Heart right ventricle (tissue), 16 donors: ENCODE results near the gene AEBP1. TPM values are rescaled to one million over a fixed set of nuclear protein-coding genes. Genes with fewer than 3 reads are reported as not detected.

Experiments used
- ATAC-seq, 8 donors: fragments of 200-7000 bp; cut with Tn5 transposase; one replicate each; pipeline ENCODE4 v1.9.1; 2020; ENCODE audit warnings: mild to moderate bottlenecking in 8 of 8, moderate library complexity in 8 of 8, moderate number of reproducible peaks in 1 of 8
- DNase-seq, 2 donors: peaks; one replicate each; pipeline ENCODE4 v3.0.0-alpha.2; 2020
- H3K27ac ChIP-seq, 10 donors: fragments of 200-600 bp; sonication (generic) in 2 of 10; one replicate each; pipeline versions ENCODE4 v1.5.0 to v1.8.0; 2020 to 2022; ENCODE audit warnings: mild to moderate bottlenecking in 3 of 10
- H3K27me3 ChIP-seq, 7 donors: fragments of 200-600 bp; one replicate each; pipeline ENCODE4 v1.8.0; 2021 to 2022; ENCODE audit warnings: mild to moderate bottlenecking in 2 of 7
- H3K36me3 ChIP-seq, 9 donors: fragments of 200-600 bp; sonication (generic) in 1 of 9; one replicate each; pipeline versions ENCODE4 v1.5.0 to v1.8.0; 2020 to 2022; ENCODE audit warnings: mild to moderate bottlenecking in 2 of 9
- H3K4me1 ChIP-seq, 9 donors: fragments of 200-600 bp; sonication (generic) in 1 of 9; one replicate each; pipeline versions ENCODE4 v1.5.0 to v1.8.0; 2020 to 2022; ENCODE audit warnings: mild to moderate bottlenecking in 4 of 9
- H3K4me3 ChIP-seq, 10 donors: fragments of 200-600 bp; sonication (generic) in 2 of 10; one replicate each; pipeline versions ENCODE4 v1.5.0 to v1.8.0; 2020 to 2022; ENCODE audit warnings: mild to moderate bottlenecking in 7 of 10, moderate library complexity in 2 of 10
- H3K9me3 ChIP-seq, 11 donors: fragments of 200-600 bp in 10 of 11; sonication (generic) in 2 of 11; one replicate each; pipeline versions ENCODE4 v1.5.0 to v1.8.0; 2013 to 2022; ENCODE audit warnings: mild to moderate bottlenecking in 2 of 11, control low read depth in 1 of 11, moderate library complexity in 1 of 11
- WGBS, 2 donors: extraction: QIAGEN DNeasy Blood & Tissue Kit; methylation state at CpG; one replicate each; pipeline ENCODE4 v1.1.7; 2013; ENCODE audit warnings: inconsistent platforms in 1 of 2; 5-methylcytosine and 5-hydroxymethylcytosine counted together
- intact Hi-C, 10 donors: fragments of 100-400 bp; cut with DNase I; formaldehyde crosslinking; loops; one replicate each; pipeline versions ENCODE4 v1.11.1 to v1.14.2; 2022
- polyA plus RNA-seq, 2 donors: library from polyadenylated mRNA; stranded (reverse); fragments of 200-250 nt; gene quantifications; one replicate each; pipeline ENCODE4 v1.2.3, GENCODE V29; 2013
- total RNA-seq, 10 donors: library from RNA; stranded (reverse); fragmentation: NEBNext Ultra II Directional in 3 of 10; extraction: Animal tissue kit (Norgen Biotek cat#: 25700) in 3 of 10; gene quantifications; one replicate each; pipeline versions ENCODE4 v1.2.1 to v1.2.4, GENCODE V29; 2021 to 2023
- TF ChIP-seq, protein P1 (sequence below), 9 donors: fragments of 200-600 bp; sonication (generic) in 2 of 9; IDR thresholded peaks; one replicate each; pipeline versions ENCODE4 v1.5.0 to v1.8.0; 2021 to 2022; ENCODE audit warnings: antibody characterized with exemption in 9 of 9, mild to moderate bottlenecking in 5 of 9, moderate library complexity in 1 of 9
- donor health status: Arrhythmogenic right ventricular cardiomyopathy.
- donor health status: ischemic (EF 13 %, LVEDD 7.1; RV severe dilation, severe dysfunction).
- donor health status: healthy with polysubstance abuse.
- donor health status: DM: no; HTN: yes; CAD: no.
- donor health status: DM: no; HTN: no; CAD: no.
- donor health status: ischemic (EF 25% LVEDD 6.9; RV normal size, moderate dysfunction).
- donor health status: ischemic (EF 25% LVEDD 5.7; RV mildly dilated, moderate dysfunction).
- donor health status: healthy.
- donor health status: DM: yes; HTN: yes; CAD: no.
- donor health status: Ischemic cardiomyopathy.
- donor health status: ischemic (EF 35%, LVEDD 5.7; RV mildly dilated, moderate dysfunction).
- donor health status: nonischemic (EF 11% LVEDD 7.7; RV severe dilation, severe dysfunction).
- donor health status: DM: yes; HTN: yes; CAD: no.
- donor health status: PGD.
- donor health status: ischemic (EF 29% LVEDD 5.4; RV normal size, mild dysfunction).
- donor health status: nonischemic (EF 23%, LVEDD 6.1; RV moderate dilation, normal function).

Gene AEBP1
- total and polyA plus RNA-seq, 12 donors: 14.1 to 33.7 (median 21.6) TPM

DNA sequence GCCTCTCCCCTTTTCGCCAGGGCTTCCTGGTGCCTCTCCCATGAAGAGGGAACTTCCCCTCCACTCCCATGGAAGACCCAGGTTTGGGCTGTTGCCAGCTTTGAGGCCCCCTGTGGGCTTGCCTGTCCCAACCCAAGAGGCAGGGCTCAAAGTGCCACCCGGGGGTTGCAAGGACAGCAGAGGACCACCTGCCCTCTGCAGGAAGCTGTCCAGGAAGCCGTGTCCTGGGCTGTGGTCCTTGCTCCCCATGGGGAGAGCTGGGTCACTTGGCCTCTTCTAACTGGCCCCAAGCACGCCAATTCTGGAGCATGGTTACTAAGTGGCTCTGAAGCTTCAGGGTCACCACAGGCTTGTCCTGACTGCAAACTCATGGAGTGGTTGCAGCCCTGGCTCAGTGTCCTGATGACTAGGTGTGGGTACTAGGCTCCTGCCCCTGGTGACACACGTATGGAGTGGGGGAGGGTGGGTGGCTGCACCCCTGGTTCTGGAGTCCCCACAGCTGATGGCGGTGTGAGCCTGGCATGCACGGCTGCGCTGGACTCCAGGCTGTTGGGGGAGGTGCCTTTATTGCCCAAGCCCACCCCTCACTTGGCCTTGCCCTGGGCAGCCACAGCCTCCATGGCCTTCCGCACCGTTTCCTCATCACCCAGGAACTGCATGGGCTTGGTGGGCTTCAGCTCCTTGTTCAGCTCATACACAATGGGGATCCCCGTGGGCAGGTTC is 41.8 kb upstream of the AEBP1 start:
- DNase-seq: no peak
- intact Hi-C loops: no loop called here
- WGBS, 2 donors: 70 to 74% methylated on average over 11 of the region's 11 CpGs
- Histone ChIP-seq H3K27ac (peak overlapping the region in 8 of 10 donors; percentile 37 to 89 (median 74)), H3K4me3 (no peak overlapping the region), H3K36me3 (peaks cover 0 to 55% (median 40%) of the 10 kb centered on the region in 9 donors), H3K27me3 (no peaks in the 10 kb centered on the region), H3K4me1 (peaks cover 17 to 74% (median 48%) of the 10 kb centered on the region in 9 donors), H3K9me3 (no peaks in the 10 kb centered on the region)
- ATAC-seq: peak in 1 of 8 donors; percentile 1
- TF ChIP-seq, protein P1, sequence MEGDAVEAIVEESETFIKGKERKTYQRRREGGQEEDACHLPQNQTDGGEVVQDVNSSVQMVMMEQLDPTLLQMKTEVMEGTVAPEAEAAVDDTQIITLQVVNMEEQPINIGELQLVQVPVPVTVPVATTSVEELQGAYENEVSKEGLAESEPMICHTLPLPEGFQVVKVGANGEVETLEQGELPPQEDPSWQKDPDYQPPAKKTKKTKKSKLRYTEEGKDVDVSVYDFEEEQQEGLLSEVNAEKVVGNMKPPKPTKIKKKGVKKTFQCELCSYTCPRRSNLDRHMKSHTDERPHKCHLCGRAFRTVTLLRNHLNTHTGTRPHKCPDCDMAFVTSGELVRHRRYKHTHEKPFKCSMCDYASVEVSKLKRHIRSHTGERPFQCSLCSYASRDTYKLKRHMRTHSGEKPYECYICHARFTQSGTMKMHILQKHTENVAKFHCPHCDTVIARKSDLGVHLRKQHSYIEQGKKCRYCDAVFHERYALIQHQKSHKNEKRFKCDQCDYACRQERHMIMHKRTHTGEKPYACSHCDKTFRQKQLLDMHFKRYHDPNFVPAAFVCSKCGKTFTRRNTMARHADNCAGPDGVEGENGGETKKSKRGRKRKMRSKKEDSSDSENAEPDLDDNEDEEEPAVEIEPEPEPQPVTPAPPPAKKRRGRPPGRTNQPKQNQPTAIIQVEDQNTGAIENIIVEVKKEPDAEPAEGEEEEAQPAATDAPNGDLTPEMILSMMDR (IDR thresholded peaks at IDR 0.05): no peak

DNA sequence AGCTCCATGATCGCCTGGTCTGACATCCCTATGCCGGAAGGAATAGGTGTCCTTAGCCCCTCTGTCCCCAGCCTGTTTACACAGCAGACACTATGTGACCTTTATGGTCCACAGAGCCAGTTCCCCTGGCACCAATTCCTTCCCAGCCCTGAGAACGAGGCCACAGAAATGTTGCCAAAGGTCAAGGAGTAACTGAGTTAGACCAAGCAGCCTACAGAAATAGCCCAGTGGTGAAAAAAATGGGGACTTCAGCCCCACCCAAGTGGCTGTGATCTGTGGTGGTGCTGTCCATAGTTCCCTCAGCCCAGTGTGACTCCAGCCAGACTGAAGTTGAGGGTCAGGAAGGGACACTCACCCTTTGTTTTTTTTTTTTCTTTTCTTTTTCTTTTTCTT is 41.2 kb upstream of the AEBP1 start:
- Histone ChIP-seq H3K4me3 (peak overlapping the region in 2 of 10 donors; percentile 54 to 59), H3K4me1 (peaks cover 17 to 76% (median 48%) of the 10 kb centered on the region in 9 donors), H3K9me3 (no peaks in the 10 kb centered on the region), H3K36me3 (peaks cover 0 to 50% (median 35%) of the 10 kb centered on the region in 9 donors), H3K27me3 (no peaks in the 10 kb centered on the region), H3K27ac (peak overlapping the region in 9 of 10 donors; percentile 11 to 89 (median 80))
- intact Hi-C loops: no loop called here
- peak in 6 of 8 donors; percentile 1 to 12 (median 3) for ATAC-seq
- DNase-seq: no peak
- TF ChIP-seq, protein P1 (IDR thresholded peaks at IDR 0.05): no peak
- 48 to 61% methylated on average over 3 of the region's 3 CpGs for WGBS, 2 donors

DNA sequence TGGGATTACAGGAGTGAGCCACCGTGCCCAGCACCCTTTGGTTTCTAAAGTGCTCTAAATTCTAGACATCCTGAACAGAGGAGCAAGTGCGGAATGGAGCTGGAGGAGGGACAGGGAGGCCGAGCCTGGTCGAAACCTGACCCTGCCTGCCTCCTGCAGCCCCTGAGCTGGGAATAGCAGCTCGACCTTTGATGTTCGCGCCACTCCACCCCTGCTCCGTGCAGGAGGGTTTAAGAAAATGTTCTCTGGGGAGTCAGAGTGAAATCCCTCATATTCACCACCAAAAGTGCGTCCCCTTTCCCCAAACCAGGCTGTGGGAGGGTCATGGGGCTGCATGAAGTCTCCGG is 40.6 kb upstream of the AEBP1 start:
- DNase-seq (no peak), ATAC-seq (peak in 1 of 8 donors; percentile 0)
- Histone ChIP-seq H3K27me3 (no peaks in the 10 kb centered on the region), H3K36me3 (peaks cover 0 to 43% (median 29%) of the 10 kb centered on the region in 9 donors), H3K4me3 (peak overlapping the region in 9 of 10 donors; percentile 41 to 59 (median 51)), H3K9me3 (no peaks in the 10 kb centered on the region), H3K27ac (peak overlapping the region; percentile 11 to 89 (median 80)), H3K4me1 (peaks cover 17 to 76% (median 48%) of the 10 kb centered on the region in 9 donors)
- WGBS, 2 donors: 30 to 33% methylated on average over 10 of the region's 10 CpGs
- intact Hi-C loops: no loop called here
- TF ChIP-seq, protein P1 (IDR thresholded peaks at IDR 0.05): no peak

DNA sequence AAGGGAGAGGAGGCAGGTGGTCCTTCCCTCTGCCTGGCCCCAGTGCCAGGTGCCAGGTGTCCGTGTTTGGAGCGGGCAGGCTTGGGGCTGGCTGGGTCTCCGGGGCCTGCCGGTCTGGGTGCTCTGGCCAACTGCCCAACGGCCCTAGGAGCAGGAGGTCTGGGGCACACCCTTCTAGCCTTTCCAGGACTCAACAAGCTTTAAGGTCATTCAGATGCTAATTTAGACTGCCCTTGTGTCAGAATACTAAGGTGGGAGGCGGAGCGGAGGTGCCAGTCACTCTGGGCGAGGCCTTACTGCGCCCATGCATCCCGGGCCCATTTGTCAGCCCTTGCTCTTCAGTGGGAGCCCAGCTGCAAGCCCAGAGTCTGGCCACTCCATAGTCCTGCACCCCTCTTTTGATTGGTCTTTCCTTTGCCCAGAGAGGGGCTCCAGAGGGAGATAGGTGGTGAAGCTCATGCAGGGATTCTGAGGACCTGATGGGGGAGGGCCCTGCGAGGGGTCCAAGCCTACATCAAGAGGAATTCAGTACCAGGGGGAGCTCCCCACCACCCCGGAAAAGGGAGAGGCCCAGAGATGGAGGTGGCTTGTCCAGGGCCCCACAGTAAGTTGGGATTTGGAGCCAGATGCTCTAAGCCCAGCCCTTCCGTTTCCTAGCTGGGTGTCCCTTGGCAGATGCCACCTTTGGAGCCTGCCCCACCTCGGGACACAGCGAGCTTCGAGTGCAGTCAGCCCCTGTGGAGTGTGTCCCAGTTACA is 40.1 kb upstream of the AEBP1 start:
- no peaks in the 10 kb centered on the region for H3K9me3 ChIP-seq
- H3K4me3 ChIP-seq: peak overlapping the region; percentile 41 to 59 (median 52)
- peaks cover 17 to 76% (median 48%) of the 10 kb centered on the region in 9 donors for H3K4me1 ChIP-seq
- intact Hi-C loops: no loop called here
- H3K27me3 ChIP-seq: no peaks in the 10 kb centered on the region
- peak in 1 of 2 donors; percentile 57 for DNase-seq
- TF ChIP-seq, protein P1 (IDR thresholded peaks at IDR 0.05): no peak
- peak in 6 of 8 donors; percentile 8 to 48 (median 18) for ATAC-seq
- peaks cover 0 to 38% (median 23%) of the 10 kb centered on the region in 9 donors for H3K36me3 ChIP-seq
- 23 to 24% methylated on average over 16 of the region's 16 CpGs for whole genome bisulfite sequencing, 2 donors
- H3K27ac ChIP-seq: peak overlapping the region; percentile 11 to 89 (median 81)
